WTC11 (cell line): ENCODE data around the gene CEMIP.

Experiments
- CREB1 ChIP-seq: sonication (generic); formaldehyde crosslinking; IDR thresholded peaks from 2 replicates; pipeline ENCODE4 v1.8.0; 2023; ENCODE audit warnings: mild to moderate bottlenecking, missing genetic modification reagents
- FOXJ3 ChIP-seq: sonication (generic); formaldehyde crosslinking; IDR thresholded peaks from 2 replicates; pipeline ENCODE4 v1.9.0; 2021; ENCODE audit warnings: missing genetic modification reagents, mild to moderate bottlenecking, borderline replicate concordance
- GRHL2 ChIP-seq: fragments of 250-450 bp; sonication (Bioruptor Pico); IDR thresholded peaks from 2 replicates; pipeline ENCODE4 v1.8.0; 2022; ENCODE audit warnings: mild to moderate bottlenecking, moderate library complexity; ENCODE audit not compliant: insufficient replicate concordance, severe bottlenecking
- NR2C2 ChIP-seq: sonication (generic); formaldehyde crosslinking; IDR thresholded peaks from 2 replicates; pipeline ENCODE4 v1.8.0; 2022; ENCODE audit warnings: mild to moderate bottlenecking, missing genetic modification reagents
- ZNF232 ChIP-seq: sonication (generic); formaldehyde crosslinking; IDR thresholded peaks from 2 replicates; pipeline ENCODE4 v1.8.0; 2022; ENCODE audit warnings: mild to moderate bottlenecking, missing genetic modification reagents
- TF ChIP-seq, protein P1 (sequence below): fragments of 250-450 bp; sonication (Bioruptor Pico); IDR thresholded peaks from 2 replicates; pipeline ENCODE4 v2.1.2; 2022; ENCODE audit warnings: mild to moderate bottlenecking, moderate library complexity
- TF ChIP-seq, protein P2 (sequence below): fragments of 200-600 bp; IDR thresholded peaks from 2 replicates; pipeline ENCODE4 v1.8.0; 2022; ENCODE audit warnings: antibody characterized with exemption
- TF ChIP-seq, protein P3 (sequence below): sonication (generic); formaldehyde crosslinking; IDR thresholded peaks from 2 replicates; pipeline ENCODE4 v1.8.1; 2023; ENCODE audit warnings: mild to moderate bottlenecking, moderate library complexity, missing genetic modification reagents

DNA sequence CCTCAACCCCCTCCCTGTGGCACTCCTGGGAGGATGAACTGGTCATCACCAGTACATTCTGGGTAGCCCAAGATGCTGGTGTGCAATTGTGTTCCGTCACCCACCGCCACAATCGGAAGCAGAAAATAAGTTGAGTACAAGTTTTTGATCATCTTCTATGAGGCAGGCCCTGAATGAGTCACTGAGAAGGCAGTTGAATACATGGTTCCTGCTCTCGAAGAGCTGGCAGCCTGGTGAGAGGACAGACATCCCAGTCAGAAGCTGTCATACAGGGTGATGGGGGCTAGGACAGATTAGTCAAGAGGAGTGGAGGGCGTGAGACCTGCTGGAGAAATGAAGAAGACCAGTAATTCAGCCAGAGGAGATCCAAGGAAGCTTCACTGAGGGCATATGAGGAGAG, 6.2 kb downstream of the CEMIP start:
- no peak for TF ChIP-seq ZNF232
- TF ChIP-seq, protein P1, sequence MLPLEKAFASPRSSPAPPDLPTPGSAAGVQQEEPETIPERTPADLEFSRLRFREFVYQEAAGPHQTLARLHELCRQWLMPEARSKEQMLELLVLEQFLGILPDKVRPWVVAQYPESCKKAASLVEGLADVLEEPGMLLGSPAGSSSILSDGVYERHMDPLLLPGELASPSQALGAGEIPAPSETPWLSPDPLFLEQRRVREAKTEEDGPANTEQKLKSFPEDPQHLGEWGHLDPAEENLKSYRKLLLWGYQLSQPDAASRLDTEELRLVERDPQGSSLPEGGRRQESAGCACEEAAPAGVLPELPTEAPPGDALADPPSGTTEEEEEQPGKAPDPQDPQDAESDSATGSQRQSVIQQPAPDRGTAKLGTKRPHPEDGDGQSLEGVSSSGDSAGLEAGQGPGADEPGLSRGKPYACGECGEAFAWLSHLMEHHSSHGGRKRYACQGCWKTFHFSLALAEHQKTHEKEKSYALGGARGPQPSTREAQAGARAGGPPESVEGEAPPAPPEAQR (CRISPR knock-in tag): no peak
- no peak for TF ChIP-seq NR2C2 (CRISPR knock-in tag)
- TF ChIP-seq, protein P2, sequence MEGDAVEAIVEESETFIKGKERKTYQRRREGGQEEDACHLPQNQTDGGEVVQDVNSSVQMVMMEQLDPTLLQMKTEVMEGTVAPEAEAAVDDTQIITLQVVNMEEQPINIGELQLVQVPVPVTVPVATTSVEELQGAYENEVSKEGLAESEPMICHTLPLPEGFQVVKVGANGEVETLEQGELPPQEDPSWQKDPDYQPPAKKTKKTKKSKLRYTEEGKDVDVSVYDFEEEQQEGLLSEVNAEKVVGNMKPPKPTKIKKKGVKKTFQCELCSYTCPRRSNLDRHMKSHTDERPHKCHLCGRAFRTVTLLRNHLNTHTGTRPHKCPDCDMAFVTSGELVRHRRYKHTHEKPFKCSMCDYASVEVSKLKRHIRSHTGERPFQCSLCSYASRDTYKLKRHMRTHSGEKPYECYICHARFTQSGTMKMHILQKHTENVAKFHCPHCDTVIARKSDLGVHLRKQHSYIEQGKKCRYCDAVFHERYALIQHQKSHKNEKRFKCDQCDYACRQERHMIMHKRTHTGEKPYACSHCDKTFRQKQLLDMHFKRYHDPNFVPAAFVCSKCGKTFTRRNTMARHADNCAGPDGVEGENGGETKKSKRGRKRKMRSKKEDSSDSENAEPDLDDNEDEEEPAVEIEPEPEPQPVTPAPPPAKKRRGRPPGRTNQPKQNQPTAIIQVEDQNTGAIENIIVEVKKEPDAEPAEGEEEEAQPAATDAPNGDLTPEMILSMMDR: no peak
- TF ChIP-seq, protein P3, sequence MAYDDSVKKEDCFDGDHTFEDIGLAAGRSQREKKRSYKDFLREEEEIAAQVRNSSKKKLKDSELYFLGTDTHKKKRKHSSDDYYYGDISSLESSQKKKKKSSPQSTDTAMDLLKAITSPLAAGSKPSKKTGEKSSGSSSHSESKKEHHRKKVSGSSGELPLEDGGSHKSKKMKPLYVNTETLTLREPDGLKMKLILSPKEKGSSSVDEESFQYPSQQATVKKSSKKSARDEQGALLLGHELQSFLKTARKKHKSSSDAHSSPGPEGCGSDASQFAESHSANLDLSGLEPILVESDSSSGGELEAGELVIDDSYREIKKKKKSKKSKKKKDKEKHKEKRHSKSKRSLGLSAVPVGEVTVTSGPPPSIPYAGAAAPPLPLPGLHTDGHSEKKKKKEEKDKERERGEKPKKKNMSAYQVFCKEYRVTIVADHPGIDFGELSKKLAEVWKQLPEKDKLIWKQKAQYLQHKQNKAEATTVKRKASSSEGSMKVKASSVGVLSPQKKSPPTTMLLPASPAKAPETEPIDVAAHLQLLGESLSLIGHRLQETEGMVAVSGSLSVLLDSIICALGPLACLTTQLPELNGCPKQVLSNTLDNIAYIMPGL (CRISPR knock-in tag): no peak
- TF ChIP-seq FOXJ3 (CRISPR knock-in tag): no peak
- no peak for TF ChIP-seq GRHL2 (CRISPR knock-in tag)
- TF ChIP-seq CREB1: no peak
